ENCODE data around the gene FLNC. TPM values are rescaled to one million over a fixed set of nuclear protein-coding genes. Genes with fewer than 3 reads are reported as not detected.

The FLNC gene
- total and polyA plus RNA-seq, 9 of the 15 experiments (the other 6 are each of a cell fraction or from before 2014, with no cell fraction given), result 0.90 to 155 (median 28.8) TPM

- no peak for TF ChIP-seq FOXA3 (CRISPR knock-in tag; conservative IDR thresholded peaks at IDR 0.05 in 1 of 2, IDR thresholded peaks at IDR 0.05 in 1 of 2)
- no peak for TF ChIP-seq SOX6 (IDR thresholded peaks at IDR 0.05)
- TF ChIP-seq, protein P1, sequence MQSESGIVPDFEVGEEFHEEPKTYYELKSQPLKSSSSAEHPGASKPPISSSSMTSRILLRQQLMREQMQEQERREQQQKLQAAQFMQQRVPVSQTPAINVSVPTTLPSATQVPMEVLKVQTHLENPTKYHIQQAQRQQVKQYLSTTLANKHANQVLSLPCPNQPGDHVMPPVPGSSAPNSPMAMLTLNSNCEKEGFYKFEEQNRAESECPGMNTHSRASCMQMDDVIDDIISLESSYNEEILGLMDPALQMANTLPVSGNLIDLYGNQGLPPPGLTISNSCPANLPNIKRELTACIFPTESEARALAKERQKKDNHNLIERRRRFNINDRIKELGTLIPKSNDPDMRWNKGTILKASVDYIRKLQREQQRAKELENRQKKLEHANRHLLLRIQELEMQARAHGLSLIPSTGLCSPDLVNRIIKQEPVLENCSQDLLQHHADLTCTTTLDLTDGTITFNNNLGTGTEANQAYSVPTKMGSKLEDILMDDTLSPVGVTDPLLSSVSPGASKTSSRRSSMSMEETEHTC (IDR thresholded peaks at IDR 0.05), result no peak
- no peak for TF ChIP-seq RFX1 (IDR thresholded peaks at IDR 0.05)
- TF ChIP-seq BRF1 (IDR thresholded peaks at IDR 0.05; ENCODE audit: borderline replicate concordance, extremely low read depth, insufficient read length), result no peak
- TF ChIP-seq, protein P2, sequence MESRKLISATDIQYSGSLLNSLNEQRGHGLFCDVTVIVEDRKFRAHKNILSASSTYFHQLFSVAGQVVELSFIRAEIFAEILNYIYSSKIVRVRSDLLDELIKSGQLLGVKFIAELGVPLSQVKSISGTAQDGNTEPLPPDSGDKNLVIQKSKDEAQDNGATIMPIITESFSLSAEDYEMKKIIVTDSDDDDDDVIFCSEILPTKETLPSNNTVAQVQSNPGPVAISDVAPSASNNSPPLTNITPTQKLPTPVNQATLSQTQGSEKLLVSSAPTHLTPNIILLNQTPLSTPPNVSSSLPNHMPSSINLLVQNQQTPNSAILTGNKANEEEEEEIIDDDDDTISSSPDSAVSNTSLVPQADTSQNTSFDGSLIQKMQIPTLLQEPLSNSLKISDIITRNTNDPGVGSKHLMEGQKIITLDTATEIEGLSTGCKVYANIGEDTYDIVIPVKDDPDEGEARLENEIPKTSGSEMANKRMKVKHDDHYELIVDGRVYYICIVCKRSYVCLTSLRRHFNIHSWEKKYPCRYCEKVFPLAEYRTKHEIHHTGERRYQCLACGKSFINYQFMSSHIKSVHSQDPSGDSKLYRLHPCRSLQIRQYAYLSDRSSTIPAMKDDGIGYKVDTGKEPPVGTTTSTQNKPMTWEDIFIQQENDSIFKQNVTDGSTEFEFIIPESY (CRISPR knock-in tag; IDR thresholded peaks at IDR 0.05), result no peak
- no peak for TF ChIP-seq MYC (IDR thresholded peaks at IDR 0.05; ENCODE audit: low read depth, low read length)
- no peak for TF ChIP-seq MYC (CRISPR knock-in tag; IDR thresholded peaks at IDR 0.05; ENCODE audit: borderline replicate concordance, low read depth)
Measured at GRCh38 chr7:128800567-128800966, 29.6 kb upstream of the FLNC start (continued).

DNA sequence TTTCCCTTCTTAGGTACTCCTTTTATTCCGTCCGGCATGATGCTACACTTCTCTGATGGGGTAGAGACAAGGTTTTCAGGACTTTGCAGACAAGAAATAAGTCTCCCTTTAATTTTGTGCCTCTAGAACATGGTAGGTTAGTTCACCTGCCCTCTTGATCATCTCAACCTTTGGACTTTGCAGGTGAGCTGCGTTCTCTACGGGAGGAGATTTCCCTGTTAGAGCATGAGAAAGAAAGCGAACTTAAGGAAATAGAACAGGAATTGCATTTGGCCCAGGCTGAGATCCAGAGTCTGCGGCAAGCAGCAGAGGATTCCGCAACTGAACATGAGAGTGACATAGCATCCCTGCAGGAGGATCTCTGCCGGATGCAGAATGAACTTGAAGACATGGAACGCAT is 29.2 kb upstream of the FLNC start:
- Histone ChIP-seq H3K36me3 (ENCODE audit: control insufficient read depth, insufficient read depth, low read length) (peaks cover 40% of the 10 kb centered on the region), H4K20me1 (replicated peaks; ENCODE audit: control insufficient read depth, insufficient read depth, low read length) (no peaks in the 10 kb centered on the region), H3K4me1 (replicated peaks in 1 of 2; ENCODE audit: control insufficient read depth in 2 of 2, insufficient read depth in 2 of 2, low read length in 2 of 2) (no peaks in the 10 kb centered on the region), H3K9me1 (ENCODE audit: control insufficient read depth, insufficient read depth, low read length) (no peaks in the 10 kb centered on the region), H3K4me3 (no peak overlapping the region), H3K4me2 (ENCODE audit: insufficient read depth, low read length) (no peak overlapping the region), H3K79me2 (ENCODE audit: control insufficient read depth, insufficient read depth, low read length) (no peaks in the 10 kb centered on the region), H3K27me3 (ENCODE audit: control insufficient read depth in 2 of 2, insufficient read depth in 2 of 2, low read length in 2 of 2) (no peaks in the 10 kb centered on the region), H2AFZ (ENCODE audit: low read depth, low read length) (no peak overlapping the region), H3K9me3 (replicated peaks; ENCODE audit: control insufficient read depth, insufficient read depth, low read depth, low read length) (no peaks in the 10 kb centered on the region), H3K27ac (ENCODE audit: extremely low read depth, low read depth, low read length) (no peak overlapping the region), H3K9ac (ENCODE audit: insufficient read depth in 1 of 2, low read depth in 2 of 2, low read length in 2 of 2) (no peak overlapping the region; a peak in 1 of 4 replicates)
- no peak for FAIRE-seq
- WGBS (ENCODE audit: insufficient coverage, low coverage, missing lambda C conversion rate), result 84% methylated on average over 9 of the region's 9 CpGs
- no TSS peak for BruUV-seq (replicated peaks)
- ATAC-seq, result no peak
- CTCF ChIA-PET (ENCODE audit: low intra/inter-chr PET ratio), result no interaction called here
- no peak for DNase-seq (ENCODE audit: extremely low read depth in 1 of 4, low spot score in 3 of 4)
- POLR2A ChIA-PET, result interaction anchor here (0.5 to 2.3 kb wide), 4 partner anchors 8 to 60 kb away, joined by 3 to 7 read pairs (median 4); no protein-coding TSS in a partner anchor
- in situ Hi-C loops (cut with MboI), result no loop called here
- intact Hi-C loops (cut with micrococcal nuclease), result no loop called here
- no peak for TF ChIP-seq NR2C1 (IDR thresholded peaks at IDR 0.05)
- TF ChIP-seq NR2C1 (tag; IDR thresholded peaks at IDR 0.05), result no peak
- no peak for TF ChIP-seq MAZ (CRISPR knock-in tag; conservative IDR thresholded peaks at IDR 0.05 in 1 of 2, IDR thresholded peaks at IDR 0.05 in 1 of 2)
- TF ChIP-seq, protein P3, sequence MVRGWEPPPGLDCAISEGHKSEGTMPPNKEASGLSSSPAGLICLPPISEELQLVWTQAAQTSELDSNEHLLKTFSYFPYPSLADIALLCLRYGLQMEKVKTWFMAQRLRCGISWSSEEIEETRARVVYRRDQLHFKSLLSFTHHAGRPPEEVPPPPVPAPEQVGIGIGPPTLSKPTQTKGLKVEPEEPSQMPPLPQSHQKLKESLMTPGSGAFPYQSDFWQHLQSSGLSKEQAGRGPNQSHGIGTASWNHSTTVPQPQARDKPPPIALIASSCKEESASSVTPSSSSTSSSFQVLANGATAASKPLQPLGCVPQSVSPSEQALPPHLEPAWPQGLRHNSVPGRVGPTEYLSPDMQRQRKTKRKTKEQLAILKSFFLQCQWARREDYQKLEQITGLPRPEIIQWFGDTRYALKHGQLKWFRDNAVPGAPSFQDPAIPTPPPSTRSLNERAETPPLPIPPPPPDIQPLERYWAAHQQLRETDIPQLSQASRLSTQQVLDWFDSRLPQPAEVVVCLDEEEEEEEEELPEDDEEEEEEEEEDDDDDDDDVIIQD (CRISPR knock-in tag; IDR thresholded peaks at IDR 0.05), result no peak
- TF ChIP-seq ZNF584 (CRISPR knock-in tag; IDR thresholded peaks at IDR 0.05; ENCODE audit: low read depth), result no peak
- no peak for TF ChIP-seq ZNF282 (CRISPR knock-in tag; IDR thresholded peaks at IDR 0.05)
- TF ChIP-seq HNRNPK (IDR thresholded peaks at IDR 0.05; ENCODE audit: low read depth, low read length, poor library complexity, severe bottlenecking), result no peak
- no peak for TF ChIP-seq SRSF3 (IDR thresholded peaks at IDR 0.05; ENCODE audit: insufficient read depth, low read length)
- no peak for TF ChIP-seq NUFIP1 (IDR thresholded peaks at IDR 0.05; ENCODE audit: partially characterized antibody)
